ENCODE results near the gene DGCR6L.
"Not testable (repeated sequence)": the region's sequence is repeated elsewhere in the genome, so short reads cannot be mapped to it uniquely, and the experiment has no call there.

The DGCR6L gene

DNA sequence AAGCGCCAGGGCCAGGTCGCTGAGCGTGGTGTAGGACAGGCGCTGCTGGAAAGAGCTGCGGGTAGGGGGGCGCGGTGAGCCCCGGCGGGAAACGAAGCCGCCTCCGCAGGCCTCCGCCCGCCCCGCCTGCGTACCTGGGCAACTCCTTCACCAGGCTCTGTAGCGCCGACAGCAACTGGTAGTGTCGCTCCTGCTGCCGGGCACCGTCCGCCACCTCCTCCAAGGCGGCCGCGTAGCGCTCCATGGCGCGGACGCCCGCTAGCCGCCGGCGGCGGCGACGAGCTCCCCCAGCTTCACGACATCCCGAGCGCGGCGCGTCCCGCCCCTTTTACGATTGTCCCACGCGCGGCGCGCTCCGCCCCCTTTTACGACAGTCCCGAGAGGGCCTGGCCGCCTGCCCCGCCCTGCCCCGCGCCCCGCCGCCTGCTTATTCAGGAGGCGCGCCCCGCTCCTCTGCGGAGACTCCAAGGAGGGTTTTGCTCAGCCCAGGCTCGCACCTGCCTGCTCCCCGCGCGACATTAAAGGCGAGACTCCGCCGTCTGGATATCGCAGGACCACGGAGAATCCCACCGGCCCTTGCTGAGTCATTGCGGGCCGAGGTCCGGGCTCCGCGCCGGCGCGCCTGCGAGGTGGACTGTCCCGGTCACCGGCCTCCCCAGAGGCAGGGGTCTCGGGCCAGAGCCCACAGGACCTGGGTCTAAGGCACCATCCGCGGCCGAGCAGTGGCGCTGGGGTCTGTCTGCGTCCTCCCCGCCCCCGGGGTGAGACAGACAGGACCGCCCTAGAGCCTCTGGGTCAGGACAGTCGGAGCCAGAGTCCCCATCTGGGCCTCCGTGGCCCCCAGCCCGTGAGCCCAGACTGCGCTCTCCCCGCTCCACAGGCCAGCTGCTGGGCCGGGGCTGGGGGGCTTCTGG is at the start of gene DGCR6L:
Gene DGCR6L (minus strand): TSS at position 316 of the 914 bp plus-strand sequence. CDS start 72 bp downstream, at position 244.
- peak; percentile 89 for DNase-seq
- in situ Hi-C loops (cut with MboI; ENCODE audit: low pct_unique_long_range_greater_than_20kb, low sequenced_read_pairs), result no loop called here

DNA sequence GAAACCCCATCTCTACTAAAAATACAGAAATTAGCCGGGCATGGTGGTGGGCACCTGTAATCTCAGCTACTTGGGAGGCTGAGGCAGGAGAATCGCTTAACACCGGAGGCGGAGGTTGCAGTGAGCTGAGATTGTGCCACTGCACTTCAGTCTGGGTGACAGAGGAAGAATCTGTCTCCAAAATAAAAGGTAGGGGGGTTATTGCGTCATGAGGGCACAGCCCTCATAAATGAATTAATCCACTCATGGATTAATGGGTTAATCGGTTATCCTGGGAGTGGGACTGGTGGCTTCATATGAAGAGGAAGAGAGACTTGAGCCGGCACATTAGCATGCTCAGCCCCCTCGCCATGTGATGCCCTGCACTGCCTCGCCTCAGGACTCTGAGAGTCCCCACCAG is 49.0 kb upstream of the DGCR6L start:
- in situ Hi-C loops (cut with MboI; ENCODE audit: low pct_unique_long_range_greater_than_20kb, low sequenced_read_pairs); DNase-seq: not testable (repeated sequence)

DNA sequence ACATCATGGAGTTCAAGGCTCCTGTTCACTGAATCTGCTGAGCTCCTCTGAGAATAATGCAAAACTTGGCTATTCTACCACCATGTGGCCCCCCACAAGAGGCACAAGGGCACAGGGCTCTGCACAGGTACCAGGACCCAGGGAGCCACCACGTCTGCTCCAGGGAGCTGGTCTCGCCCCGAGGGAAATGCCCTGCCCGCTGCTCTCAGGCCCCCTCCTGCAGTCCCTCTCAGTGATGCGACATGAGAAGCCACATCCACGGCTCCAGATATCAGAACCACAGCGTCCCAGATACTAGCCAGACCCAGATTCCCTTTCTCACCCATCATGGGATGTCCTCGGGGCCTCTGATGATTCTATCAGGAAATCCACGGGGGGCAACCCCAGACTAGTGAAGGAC is 47.0 kb upstream of the DGCR6L start:
- in situ Hi-C loops (cut with MboI; ENCODE audit: low pct_unique_long_range_greater_than_20kb, low sequenced_read_pairs); DNase-seq: not testable (repeated sequence)

DNA sequence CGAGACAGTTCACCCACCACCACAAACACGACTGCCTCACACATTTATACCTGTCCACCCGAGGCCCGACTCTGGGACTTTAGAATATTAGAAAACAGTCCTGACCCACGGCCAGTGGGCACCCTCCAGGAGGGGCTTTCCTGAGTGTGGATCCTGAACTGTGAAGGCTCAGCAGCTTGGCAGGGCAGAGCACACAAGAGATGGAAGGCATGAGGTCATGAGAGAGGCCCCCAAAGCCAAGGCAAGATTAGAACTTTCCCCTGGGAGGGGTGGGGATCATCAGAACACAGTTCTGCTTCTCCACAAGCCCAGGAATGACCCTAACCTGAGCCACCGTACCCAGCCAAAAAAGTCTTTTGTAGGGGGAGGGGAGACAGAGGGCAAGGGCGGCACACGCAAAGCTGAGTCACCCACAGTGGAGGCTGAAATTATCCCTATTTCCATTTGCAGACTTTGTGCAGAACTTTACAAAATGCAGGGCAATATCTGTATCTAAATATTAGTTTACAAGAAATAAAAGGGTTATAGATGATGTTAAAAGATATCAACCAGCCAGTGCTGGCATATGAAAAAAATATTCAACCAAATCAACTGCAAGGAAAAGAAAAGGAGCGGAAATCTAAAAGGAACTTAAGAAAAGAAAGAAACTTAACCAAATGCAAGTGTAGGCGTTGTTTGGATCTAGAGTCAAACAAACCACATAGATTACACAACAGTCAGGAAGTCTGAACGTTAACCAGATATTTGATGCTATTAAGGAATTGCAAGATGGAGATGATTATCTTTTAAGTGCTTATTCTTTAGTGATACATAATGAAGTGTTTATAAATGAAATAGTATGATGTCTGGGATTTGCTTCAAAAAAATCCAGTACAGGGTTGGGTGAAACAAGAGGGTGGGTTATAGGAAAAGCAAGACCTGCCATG is 44.7 kb upstream of the DGCR6L start:
- in situ Hi-C loops (cut with MboI; ENCODE audit: low pct_unique_long_range_greater_than_20kb, low sequenced_read_pairs); DNase-seq: not testable (repeated sequence)

DNA sequence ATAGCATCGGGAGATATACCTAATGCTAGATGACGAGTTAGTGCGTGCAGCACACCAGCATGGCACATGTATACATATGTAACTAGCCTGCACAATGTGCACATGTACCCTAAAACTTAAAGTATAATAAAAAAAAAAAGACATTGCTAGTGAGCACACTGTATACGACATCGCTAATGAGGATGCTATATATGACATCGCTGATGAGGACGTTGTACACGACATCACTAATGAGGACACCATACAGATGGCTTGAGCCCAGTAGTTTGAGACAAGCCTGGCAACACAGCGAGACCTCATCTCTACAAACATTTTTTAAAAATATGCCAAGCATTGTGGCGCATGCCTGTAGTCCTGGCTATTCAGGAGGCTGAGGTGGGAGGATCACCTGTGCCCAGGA is 42.5 kb upstream of the DGCR6L start:
- in situ Hi-C loops (cut with MboI; ENCODE audit: low pct_unique_long_range_greater_than_20kb, low sequenced_read_pairs); DNase-seq: not testable (repeated sequence)

DNA sequence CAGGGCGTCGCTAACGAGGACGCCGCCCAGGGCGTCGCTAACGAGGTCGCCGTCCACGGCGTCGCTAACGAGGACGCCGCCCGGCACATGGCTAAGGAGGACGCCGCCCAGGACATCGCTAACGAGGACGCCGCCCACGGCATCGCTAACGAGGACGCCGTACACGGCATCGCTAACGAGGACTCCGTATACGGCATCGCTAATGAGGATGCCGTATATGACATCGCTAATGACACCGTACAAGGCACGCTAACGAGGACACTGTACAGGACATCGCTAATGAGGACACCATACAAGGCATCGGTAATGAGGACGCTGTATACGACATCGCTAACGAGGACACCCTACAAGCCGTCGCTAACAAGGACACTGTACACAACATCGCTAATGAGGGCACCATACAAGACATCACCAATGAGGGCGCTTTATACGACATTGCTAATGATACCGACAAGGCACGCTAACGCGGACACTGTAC is 41.9 kb upstream of the DGCR6L start:
- in situ Hi-C loops (cut with MboI; ENCODE audit: low pct_unique_long_range_greater_than_20kb, low sequenced_read_pairs); DNase-seq: not testable (repeated sequence)

DNA sequence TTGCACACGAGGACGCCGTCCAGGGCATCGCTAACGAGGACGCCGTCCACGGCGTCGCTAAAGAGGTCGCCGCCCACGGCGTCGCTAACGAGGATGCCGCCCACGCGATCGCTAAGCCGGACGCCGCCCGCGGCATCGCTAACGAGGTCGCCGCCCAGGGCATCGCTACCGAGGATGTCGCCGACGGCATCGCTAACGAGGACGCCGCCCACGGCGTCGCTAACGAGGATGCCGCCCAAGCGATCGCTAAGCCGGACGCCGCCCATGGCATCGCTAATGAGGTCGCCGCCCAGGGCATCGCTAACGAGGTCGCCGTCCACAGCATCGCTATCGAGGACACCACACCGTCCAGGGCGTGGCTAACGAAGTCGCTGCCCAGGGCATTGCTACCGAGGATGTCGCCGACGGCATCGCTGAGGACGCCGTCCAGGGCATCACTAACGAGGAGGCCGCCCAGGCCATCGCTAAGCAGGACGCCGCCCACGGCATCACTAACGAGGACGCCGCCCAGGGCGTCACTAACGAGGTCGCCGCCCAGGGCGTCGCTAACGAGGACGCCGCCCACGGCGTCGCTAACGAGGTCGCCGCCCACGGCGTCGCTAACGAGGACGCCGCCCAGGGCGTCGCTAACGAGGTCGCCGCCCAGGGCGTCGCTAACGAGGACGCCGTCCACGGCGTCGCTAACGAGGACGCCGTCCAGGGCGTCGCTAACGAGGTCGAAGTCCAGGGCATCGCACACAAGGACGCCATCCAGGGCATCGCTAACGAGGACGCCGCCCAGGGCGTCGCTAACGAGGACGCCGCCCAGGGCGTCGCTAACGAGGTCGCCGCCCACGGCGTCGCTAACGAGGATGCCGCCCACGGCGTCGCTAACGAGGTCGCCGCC is 41.2 kb upstream of the DGCR6L start:
- in situ Hi-C loops (cut with MboI; ENCODE audit: low pct_unique_long_range_greater_than_20kb, low sequenced_read_pairs); DNase-seq: not testable (repeated sequence)

DNA sequence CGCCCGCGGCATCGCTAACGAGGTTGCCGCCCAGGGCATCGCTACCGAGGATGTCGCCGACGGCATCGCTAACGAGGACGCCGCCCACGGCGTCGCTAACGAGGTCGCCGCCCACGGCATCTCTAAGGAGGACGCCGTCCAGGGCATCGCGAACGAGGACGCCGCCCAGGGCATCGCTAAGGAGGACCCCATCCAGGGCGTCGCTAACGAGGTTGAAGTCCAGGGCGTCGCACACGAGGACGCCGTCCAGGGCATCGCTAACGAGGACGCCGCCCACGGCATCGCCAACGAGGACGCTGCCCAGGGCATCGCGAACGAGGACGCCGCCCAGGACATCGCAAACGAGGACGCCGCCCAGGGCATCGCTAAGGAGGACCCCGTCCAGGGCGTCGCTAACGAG is 40.4 kb upstream of the DGCR6L start:
- in situ Hi-C loops (cut with MboI; ENCODE audit: low pct_unique_long_range_greater_than_20kb, low sequenced_read_pairs); DNase-seq: not testable (repeated sequence)

DNA sequence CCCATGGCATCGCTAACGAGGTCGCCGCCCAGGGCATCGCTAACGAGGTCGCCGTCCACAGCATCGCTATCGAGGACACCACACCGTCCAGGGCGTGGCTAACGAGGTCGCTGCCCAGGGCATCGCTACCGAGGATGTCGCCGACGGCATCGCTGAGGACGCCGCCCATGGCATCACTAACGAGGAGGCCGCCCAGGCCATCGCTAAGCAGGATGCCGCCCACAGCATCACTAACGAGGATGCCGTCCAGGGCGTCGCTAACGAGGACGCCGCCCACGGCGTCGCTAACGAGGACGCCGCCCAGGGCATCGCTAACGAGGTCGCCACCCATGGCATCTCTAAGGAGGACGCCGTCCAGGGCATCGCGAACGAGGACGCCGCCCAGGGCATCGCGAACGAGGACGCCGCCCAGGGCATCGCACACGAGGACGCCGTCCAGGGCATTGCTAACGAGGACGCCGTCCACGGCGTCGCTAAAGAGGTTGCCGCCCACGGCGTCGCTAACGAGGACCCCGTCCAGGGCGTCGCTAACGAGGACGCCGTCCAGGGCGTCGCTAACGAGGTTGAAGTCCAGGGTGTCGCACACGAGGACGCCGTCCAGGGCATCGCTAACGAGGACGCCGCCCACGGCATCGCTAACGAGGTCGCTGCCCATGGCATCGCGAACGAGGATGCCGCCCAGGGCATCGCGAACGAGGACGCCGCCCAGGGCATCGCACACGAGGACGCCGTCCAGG is 38.8 kb upstream of the DGCR6L start:
- DNase-seq; in situ Hi-C loops (cut with MboI; ENCODE audit: low pct_unique_long_range_greater_than_20kb, low sequenced_read_pairs): not testable (repeated sequence)

DNA sequence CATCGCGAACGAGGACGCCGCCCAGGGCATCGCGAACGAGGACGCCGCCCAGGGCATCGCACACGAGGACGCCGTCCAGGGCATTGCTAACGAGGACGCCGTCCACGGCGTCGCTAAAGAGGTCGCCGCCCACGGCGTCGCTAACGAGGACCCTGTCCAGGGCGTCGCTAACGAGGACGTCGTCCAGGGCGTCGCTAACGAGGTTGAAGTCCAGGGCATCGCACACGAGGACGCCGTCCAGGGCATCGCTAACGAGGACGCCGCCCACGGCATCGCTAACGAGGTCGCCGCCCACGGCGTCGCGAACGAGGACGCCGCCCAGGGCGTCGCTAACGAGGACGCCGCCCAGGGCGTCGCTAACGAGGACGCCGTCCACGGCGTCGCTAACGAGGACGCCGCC is 38.1 kb upstream of the DGCR6L start:
- in situ Hi-C loops (cut with MboI; ENCODE audit: low pct_unique_long_range_greater_than_20kb, low sequenced_read_pairs); DNase-seq: not testable (repeated sequence)

DNA sequence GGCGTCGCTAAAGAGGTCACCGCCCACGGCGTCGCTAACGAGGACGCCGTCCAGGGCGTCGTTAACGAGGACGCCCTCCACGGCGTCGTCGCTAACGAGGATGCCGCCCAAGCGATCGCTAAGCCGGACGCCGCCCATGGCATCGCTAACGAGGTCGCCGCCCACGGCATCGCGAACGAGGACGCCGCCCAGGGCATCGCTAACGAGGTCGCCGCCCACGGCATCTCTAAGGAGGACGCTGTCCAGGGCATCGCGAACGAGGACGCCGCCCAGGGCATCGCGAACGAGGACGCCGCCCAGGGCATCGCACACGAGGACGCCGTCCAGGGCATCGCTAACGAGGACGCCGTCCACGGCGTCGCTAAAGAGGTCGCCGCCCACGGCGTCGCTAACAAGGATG is 37.0 kb upstream of the DGCR6L start:
- DNase-seq; in situ Hi-C loops (cut with MboI; ENCODE audit: low pct_unique_long_range_greater_than_20kb, low sequenced_read_pairs): not testable (repeated sequence)

DNA sequence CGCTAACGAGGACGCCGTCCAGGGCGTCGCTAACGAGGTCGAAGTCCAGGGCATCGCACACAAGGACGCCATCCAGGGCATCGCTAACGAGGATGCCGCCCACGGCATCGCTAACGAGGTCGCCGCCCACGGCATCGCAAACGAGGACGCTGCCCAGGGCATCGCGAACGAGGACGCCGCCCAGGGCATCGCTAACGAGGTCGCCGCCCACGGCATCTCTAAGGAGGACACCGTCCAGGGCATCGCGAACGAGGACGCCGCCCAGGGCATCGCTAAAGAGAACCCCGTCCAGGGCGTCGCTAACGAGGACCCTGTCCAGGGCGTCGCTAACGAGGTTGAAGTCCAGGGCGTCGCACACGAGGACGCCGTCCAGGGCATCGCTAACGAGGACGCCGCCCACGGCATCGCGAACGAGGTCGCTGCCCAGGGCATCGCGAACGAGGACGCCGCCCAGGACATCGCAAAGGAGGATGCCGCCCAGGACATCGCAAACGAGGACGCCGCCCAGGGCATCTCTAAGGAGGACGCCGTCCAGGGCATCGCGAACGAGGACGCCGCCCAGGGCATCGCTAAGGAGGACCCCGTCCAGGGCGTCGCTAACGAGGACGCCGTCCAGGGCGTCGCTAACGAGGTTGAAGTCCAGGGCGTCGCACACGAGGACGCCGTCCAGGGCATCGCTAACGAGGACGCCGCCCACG is 36.2 kb upstream of the DGCR6L start:
- in situ Hi-C loops (cut with MboI; ENCODE audit: low pct_unique_long_range_greater_than_20kb, low sequenced_read_pairs); DNase-seq: not testable (repeated sequence)

DNA sequence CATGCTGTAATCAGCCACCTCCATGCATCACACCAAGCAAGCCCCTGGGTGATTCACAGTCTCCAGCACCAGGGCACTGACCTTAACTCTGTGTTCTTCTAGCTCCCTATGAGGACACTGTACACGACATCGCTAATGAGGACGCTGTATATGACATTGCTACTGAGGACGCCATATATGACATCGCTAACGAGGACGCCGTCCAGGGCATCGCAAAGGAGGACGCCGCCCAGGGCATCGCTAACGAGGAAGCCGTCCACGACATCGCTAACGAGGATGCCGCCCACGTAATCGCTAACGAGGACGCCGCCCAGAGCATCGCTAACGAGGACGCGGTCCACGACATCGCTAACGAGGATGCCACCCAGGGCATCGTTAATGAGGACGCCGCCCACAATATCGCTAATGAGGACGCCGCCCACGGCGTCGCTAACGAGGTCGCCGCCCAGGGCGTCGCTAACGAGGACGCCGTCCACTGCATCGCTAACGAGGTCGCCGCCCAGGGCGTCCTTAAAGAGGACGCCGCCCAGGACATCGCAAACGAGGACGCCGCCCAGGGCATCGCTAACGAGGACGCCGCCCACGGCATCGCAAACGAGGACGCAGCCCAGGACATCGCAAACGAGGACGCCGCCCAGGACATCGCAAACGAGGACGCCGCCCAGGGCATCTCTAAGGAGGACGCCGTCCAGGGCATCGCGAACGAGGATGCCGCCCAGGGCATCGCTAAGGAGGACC is 34.5 kb upstream of the DGCR6L start:
- in situ Hi-C loops (cut with MboI; ENCODE audit: low pct_unique_long_range_greater_than_20kb, low sequenced_read_pairs), result no loop called here
- DNase-seq, result no peak

DNA sequence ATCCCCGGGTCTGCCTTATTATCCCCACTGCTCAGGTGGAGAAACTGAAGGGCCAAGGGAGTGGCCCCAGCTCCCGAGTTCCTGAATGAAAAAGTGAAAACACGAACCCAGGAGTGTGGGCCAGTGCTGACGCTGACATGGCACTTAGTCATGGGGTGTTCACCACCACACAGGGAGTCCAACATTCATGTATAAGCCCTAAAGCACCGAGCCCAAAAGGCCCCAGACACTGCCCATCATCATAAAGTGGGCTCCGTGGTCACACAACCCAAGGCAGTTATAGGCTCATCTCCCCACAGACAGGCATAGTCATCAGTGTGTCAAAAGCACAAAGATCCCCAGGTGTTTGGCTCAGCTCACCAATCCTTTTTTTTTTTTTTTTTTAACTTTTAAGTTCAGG is 32.7 kb upstream of the DGCR6L start:
- in situ Hi-C loops (cut with MboI; ENCODE audit: low pct_unique_long_range_greater_than_20kb, low sequenced_read_pairs); DNase-seq: not testable (repeated sequence)

DNA sequence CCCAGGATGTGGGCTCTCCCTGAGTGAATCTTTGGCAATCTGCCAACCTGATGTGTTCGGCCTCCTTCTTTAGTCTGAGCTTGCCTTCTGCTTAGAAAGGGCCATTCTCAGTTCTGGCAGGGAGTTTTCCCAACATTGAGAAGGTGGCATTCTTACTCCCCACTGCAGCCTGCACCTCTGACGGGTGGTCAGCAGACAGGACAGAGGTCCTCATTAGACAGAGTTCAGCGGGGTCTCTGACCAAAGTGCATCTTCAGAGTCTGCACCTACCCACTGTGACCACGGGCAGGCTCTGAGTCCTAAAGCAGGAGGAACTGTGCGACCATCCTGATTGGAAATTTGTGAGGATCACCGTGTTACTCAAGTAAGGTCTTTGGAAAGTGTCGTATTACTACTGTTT is 26.7 kb upstream of the DGCR6L start:
- in situ Hi-C loops (cut with MboI; ENCODE audit: low pct_unique_long_range_greater_than_20kb, low sequenced_read_pairs); DNase-seq: not testable (repeated sequence)

DNA sequence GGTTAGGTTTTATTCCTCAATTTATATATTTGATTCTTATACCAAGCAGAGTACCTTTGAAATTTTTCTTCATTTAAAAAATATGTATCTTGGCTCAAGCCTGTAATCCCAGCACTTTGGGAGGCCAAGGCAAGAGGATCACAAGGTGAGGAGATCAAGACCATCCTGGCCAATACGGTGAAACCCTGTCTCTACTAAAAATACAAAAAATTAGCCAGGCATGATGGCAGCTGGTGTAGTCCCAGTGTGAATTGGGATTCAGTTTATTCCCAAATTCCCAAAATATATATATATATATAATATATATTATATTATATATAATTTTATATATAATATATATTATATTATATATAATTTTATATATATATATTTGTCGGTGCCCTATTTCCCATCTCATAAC is 18.4 kb upstream of the DGCR6L start:
- in situ Hi-C loops (cut with MboI; ENCODE audit: low pct_unique_long_range_greater_than_20kb, low sequenced_read_pairs); DNase-seq: not testable (repeated sequence)

DNA sequence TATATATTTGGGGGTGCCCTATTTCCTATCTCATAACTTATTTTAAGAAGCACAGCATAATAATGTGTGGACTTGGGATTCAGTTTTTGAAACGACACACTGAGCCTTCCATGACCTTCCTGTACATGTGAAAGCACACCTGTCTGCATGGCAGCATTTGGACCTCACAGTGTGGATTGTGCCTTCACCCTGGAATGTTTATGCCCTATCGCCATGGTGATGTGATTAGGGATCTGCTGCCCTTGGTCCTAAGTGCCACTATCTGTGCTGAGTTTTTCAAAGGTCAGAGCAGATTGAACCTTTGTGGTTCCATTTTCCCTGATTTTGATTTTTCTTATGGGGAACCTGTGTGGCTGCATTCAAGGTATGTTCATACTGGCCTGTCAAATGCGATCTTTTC is 17.9 kb upstream of the DGCR6L start:
- DNase-seq, result peak; percentile 26
- in situ Hi-C loops (cut with MboI; ENCODE audit: low pct_unique_long_range_greater_than_20kb, low sequenced_read_pairs), result not testable (repeated sequence)
